ENCODE results near the gene PTPRT. TPM values are rescaled to one million over a fixed set of nuclear protein-coding genes. Genes with fewer than 3 reads are reported as not detected.

PTPRT gene
- total RNA-seq, 1 donor: 0.72 TPM

- TF ChIP-seq, protein P1, sequence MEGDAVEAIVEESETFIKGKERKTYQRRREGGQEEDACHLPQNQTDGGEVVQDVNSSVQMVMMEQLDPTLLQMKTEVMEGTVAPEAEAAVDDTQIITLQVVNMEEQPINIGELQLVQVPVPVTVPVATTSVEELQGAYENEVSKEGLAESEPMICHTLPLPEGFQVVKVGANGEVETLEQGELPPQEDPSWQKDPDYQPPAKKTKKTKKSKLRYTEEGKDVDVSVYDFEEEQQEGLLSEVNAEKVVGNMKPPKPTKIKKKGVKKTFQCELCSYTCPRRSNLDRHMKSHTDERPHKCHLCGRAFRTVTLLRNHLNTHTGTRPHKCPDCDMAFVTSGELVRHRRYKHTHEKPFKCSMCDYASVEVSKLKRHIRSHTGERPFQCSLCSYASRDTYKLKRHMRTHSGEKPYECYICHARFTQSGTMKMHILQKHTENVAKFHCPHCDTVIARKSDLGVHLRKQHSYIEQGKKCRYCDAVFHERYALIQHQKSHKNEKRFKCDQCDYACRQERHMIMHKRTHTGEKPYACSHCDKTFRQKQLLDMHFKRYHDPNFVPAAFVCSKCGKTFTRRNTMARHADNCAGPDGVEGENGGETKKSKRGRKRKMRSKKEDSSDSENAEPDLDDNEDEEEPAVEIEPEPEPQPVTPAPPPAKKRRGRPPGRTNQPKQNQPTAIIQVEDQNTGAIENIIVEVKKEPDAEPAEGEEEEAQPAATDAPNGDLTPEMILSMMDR (IDR thresholded peaks at IDR 0.05; ENCODE audit: insufficient read depth, low read length): no peak
- H3K4me3 ChIP-seq (ENCODE audit: low read depth, low read length): no peak overlapping the region
- no peak for DNase-seq (ENCODE audit: low read depth)
Measured at GRCh38 chr20:42272516-42272915, 917.2 kb downstream of the PTPRT start.

DNA sequence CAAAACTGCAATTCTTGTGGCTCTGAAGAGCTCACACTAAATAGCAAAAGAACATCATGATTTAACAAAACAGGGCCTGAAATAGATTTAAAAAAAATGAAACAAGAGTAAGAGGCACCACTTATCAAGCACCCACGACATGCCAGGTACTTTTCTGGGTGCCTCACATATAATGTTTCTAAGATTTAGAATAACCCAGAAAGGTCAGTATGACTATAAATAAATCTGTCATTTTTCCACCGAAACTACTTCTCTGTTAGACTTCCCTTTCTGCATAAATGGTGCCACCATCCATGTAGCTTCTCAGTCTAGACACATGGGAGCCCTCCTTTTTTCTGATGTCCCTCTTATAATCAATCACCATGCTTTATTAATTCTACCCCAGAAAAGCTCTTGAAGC is 919.2 kb downstream of the PTPRT start:
- no peak overlapping the region for H3K4me3 ChIP-seq (ENCODE audit: low read depth, low read length)
- TF ChIP-seq, protein P1 (IDR thresholded peaks at IDR 0.05; ENCODE audit: insufficient read depth, low read length): no peak

GRCh38 chr20:42267793-42268384 is 921.8 kb downstream of the PTPRT start:
- TF ChIP-seq, protein P1 (IDR thresholded peaks at IDR 0.05; ENCODE audit: insufficient read depth, low read length): no peak
- H3K4me3 ChIP-seq (ENCODE audit: low read depth, low read length): no peak overlapping the region
- DNase-seq (ENCODE audit: low read depth): no peak

More for the DNA sequence above, 919.2 kb downstream of the PTPRT start:
- no peak for DNase-seq (ENCODE audit: low read depth)

DNA sequence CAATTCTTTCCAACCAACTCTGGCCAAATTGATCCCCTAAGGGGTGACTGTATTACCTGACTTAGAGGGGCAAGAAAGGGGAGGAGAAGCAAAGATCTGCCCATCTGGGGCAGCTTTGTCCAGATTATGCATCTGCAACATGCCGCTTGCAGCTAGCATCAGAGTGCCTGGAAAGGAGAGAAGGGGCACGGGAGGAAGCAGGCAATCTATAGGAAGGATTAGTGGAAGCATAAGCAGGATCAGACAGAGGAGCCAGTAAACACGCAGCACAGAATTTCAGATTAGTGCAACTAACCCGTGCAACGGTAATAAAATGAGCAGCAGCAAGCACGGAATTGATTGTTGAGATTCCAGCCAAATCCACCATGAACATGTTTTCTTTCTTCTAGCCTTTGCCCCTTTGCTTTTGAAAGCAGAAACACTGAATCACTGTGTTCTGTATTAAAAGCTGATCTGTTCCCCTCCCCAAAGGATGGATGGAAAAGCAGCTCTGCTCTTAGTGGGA is 927.9 kb downstream of the PTPRT start:
- no peak for DNase-seq (ENCODE audit: low read depth)
- TF ChIP-seq, protein P1 (IDR thresholded peaks at IDR 0.05; ENCODE audit: insufficient read depth, low read length): no peak
- H3K4me3 ChIP-seq (ENCODE audit: low read depth, low read length): no peak overlapping the region

DNA sequence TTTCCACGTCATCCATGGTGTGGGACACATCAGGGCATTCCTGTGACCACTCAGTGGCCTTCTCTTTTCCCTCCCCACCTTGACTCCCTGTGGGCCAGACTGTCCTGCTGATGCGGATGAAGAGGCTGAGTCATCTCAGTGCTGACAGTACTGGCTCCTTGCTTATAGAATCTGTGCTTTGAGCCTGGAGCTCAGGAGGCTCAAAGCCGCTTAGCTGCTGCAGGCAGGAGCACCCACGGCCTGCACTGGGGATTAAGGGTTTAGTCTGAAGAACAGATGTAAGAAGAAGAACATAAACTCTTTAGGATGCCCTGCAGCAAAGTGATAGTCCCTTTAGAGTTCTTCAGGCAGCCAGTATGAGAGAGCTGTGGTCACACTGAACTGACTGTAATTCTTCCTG is 929.5 kb downstream of the PTPRT start:
- no peak for DNase-seq (ENCODE audit: low read depth)
- TF ChIP-seq, protein P1 (IDR thresholded peaks at IDR 0.05; ENCODE audit: insufficient read depth, low read length): no peak
- no peak overlapping the region for H3K4me3 ChIP-seq (ENCODE audit: low read depth, low read length)

DNA sequence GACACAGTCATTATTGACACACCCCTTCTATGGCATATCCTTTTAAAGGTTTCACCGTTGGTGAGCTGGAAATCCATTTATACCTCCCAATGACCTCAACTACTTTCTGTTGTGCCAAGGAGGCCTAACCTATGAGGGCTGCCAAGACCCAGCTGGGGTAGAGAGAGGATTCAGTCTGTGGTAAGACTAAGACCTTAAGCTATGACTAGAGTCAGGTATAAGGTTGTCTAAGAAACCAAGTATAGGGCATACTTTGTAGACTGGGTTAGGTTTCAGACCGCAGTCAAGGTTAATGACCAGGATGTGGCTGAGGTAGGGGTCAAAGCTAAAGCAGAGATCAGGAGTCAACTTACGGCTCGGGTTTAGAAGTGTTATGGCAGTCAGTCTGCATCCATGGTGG is 930.3 kb downstream of the PTPRT start:
- H3K4me3 ChIP-seq (ENCODE audit: low read depth, low read length): no peak overlapping the region
- TF ChIP-seq, protein P1 (IDR thresholded peaks at IDR 0.05; ENCODE audit: insufficient read depth, low read length): no peak
- DNase-seq (ENCODE audit: low read depth): no peak
